ENCODE data around the gene PIWIL4.

PIWIL4 gene

GRCh38 chr11:94567181-94567670 is at the start of gene PIWIL4:
Gene PIWIL4, plus strand, starts transcription at chr11:94567368. Its CDS starts 151 bp downstream, at chr11:94567519.
- no peak for DNase-seq
- in situ Hi-C loops (cut with MboI; ENCODE audit: low pct_unique_long_range_greater_than_20kb, low sequenced_read_pairs): no loop called here

GRCh38 chr11:94518300-94518699 is 48.9 kb upstream of the PIWIL4 start:
- no peak for DNase-seq
- in situ Hi-C loops (cut with MboI; ENCODE audit: low pct_unique_long_range_greater_than_20kb, low sequenced_read_pairs): no loop called here

GRCh38 chr11:94519478-94520084 is 47.6 kb upstream of the PIWIL4 start:
- peak; percentile 42 for DNase-seq
- in situ Hi-C loops (cut with MboI; ENCODE audit: low pct_unique_long_range_greater_than_20kb, low sequenced_read_pairs): no loop called here

- in situ Hi-C loops (cut with MboI; ENCODE audit: low pct_unique_long_range_greater_than_20kb, low sequenced_read_pairs): no loop called here
- peak; percentile 34 for DNase-seq
Observed at GRCh38 chr11:94521684-94522083, 45.5 kb upstream of the PIWIL4 start.

GRCh38 chr11:94524341-94524740 is 42.8 kb upstream of the PIWIL4 start:
- in situ Hi-C loops (cut with MboI; ENCODE audit: low pct_unique_long_range_greater_than_20kb, low sequenced_read_pairs): no loop called here
- no peak for DNase-seq

- in situ Hi-C loops (cut with MboI; ENCODE audit: low pct_unique_long_range_greater_than_20kb, low sequenced_read_pairs): no loop called here
Observed at GRCh38 chr11:94525546-94526324, 41.4 kb upstream of the PIWIL4 start.

GRCh38 chr11:94526645-94527438 is 40.3 kb upstream of the PIWIL4 start:
- peak; percentile 64 for DNase-seq
- in situ Hi-C loops (cut with MboI; ENCODE audit: low pct_unique_long_range_greater_than_20kb, low sequenced_read_pairs): no loop called here

More at GRCh38 chr11:94525546-94526324, 41.4 kb upstream of the PIWIL4 start:
- peak; percentile 77 for DNase-seq

- in situ Hi-C loops (cut with MboI; ENCODE audit: low pct_unique_long_range_greater_than_20kb, low sequenced_read_pairs): no loop called here
- DNase-seq: no peak
Observed at GRCh38 chr11:94528551-94528950, 38.6 kb upstream of the PIWIL4 start.

GRCh38 chr11:94532211-94532610 is 35.0 kb upstream of the PIWIL4 start:
- in situ Hi-C loops (cut with MboI; ENCODE audit: low pct_unique_long_range_greater_than_20kb, low sequenced_read_pairs): no loop called here
- DNase-seq: no peak

GRCh38 chr11:94533206-94533605 is 34.0 kb upstream of the PIWIL4 start:
- in situ Hi-C loops (cut with MboI; ENCODE audit: low pct_unique_long_range_greater_than_20kb, low sequenced_read_pairs): no loop called here
- no peak for DNase-seq

GRCh38 chr11:94533696-94534630 is 33.2 kb upstream of the PIWIL4 start:
- no peak for DNase-seq

GRCh38 chr11:94536386-94536785 is 30.8 kb upstream of the PIWIL4 start:
- in situ Hi-C loops (cut with MboI; ENCODE audit: low pct_unique_long_range_greater_than_20kb, low sequenced_read_pairs): no loop called here
- DNase-seq: no peak

More at GRCh38 chr11:94533696-94534630, 33.2 kb upstream of the PIWIL4 start:
- in situ Hi-C loops (cut with MboI; ENCODE audit: low pct_unique_long_range_greater_than_20kb, low sequenced_read_pairs): no loop called here

GRCh38 chr11:94537031-94537600 is 30.1 kb upstream of the PIWIL4 start:
- no peak for DNase-seq
- in situ Hi-C loops (cut with MboI; ENCODE audit: low pct_unique_long_range_greater_than_20kb, low sequenced_read_pairs): no loop called here

GRCh38 chr11:94539420-94539819 is 27.7 kb upstream of the PIWIL4 start:
- in situ Hi-C loops (cut with MboI; ENCODE audit: low pct_unique_long_range_greater_than_20kb, low sequenced_read_pairs): no loop called here
- no peak for DNase-seq

- DNase-seq: peak; percentile 86
Observed at GRCh38 chr11:94543695-94544645, 23.2 kb upstream of the PIWIL4 start, which contains the start of gene FUT4. Gene FUT4, plus strand, starts transcription at chr11:94543921. Its CDS starts 213 bp downstream, at chr11:94544134.

GRCh38 chr11:94544646-94545263 is 22.4 kb upstream of the PIWIL4 start:
- DNase-seq: peak; percentile 50

More at GRCh38 chr11:94543695-94544645, 23.2 kb upstream of the PIWIL4 start, which contains the start of gene FUT4:
- in situ Hi-C loops (cut with MboI; ENCODE audit: low pct_unique_long_range_greater_than_20kb, low sequenced_read_pairs): no loop called here

More at GRCh38 chr11:94544646-94545263, 22.4 kb upstream of the PIWIL4 start:
- in situ Hi-C loops (cut with MboI; ENCODE audit: low pct_unique_long_range_greater_than_20kb, low sequenced_read_pairs): no loop called here

All from KBM-7 (cell line).